HCT116 (cell line): ENCODE results near the gene ADD1. TPM values are rescaled to one million over a fixed set of nuclear protein-coding genes. Genes with fewer than 3 reads are reported as not detected.

Experiments
- ATAC-seq: fragments of 200-7000 bp; cut with Tn5 transposase; 2 replicates; pipeline ENCODE4 v1.9.1; 2020; ENCODE audit warnings: mild to moderate bottlenecking, moderate library complexity
- BruUV-seq: library from RNA; stranded (reverse); fragments of 400-500 nt; replicated peaks from 2 replicates; lab custom pipeline; 2021; lab: Mats Ljungman, UMichigan
- CTCF ChIA-PET: fragments of 300-600 bp; sonication (Branson Sonifier 250); formaldehyde crosslinking; loops from one replicate; lab custom pipeline; 2021; ENCODE audit warnings: antibody characterized with exemption; lab: Charles Lee
- POLR2A ChIA-PET: fragments of 300-600, 350-600 bp; sonication (Branson Sonifier 250); formaldehyde crosslinking; loops from one replicate; lab custom pipeline; 2021; ENCODE audit warnings: antibody characterized with exemption; lab: Charles Lee
- RAD21 ChIA-PET, 2 experiments: fragments of 300-600 bp; sonication (Branson Sonifier 250); formaldehyde crosslinking; loops; one replicate each; lab custom pipeline; 2023; ENCODE audit warnings: low total read pairs in 2 of 2; ENCODE audit not compliant: uncharacterized antibody in 2 of 2, unreplicated experiment in 2 of 2, low non-redundant PET in 1 of 2; lab: Charles Lee
- DNase-seq: peaks from one replicate; pipeline ENCODE4 v3.0.0-alpha.2; 2010; ENCODE audit warnings: low read depth, low spot score
- H2AFZ ChIP-seq: fragments of 200-600 bp; shearing (Covaris generic), sonication (generic); 2 replicates; pipeline ENCODE4 v1.6.1; 2017; ENCODE audit warnings: low read depth, mixed run types, mixed read lengths, antibody characterized with exemption, low read length; ENCODE audit not compliant: poor library complexity, severe bottlenecking
- H3K27ac ChIP-seq: 2 replicates; pipeline ENCODE4 v1.5.1; 2012; ENCODE audit warnings: low read depth, low read length
- H3K27me3 ChIP-seq: fragments of 200-600 bp; sonication (generic); 2 replicates; pipeline ENCODE4 v1.6.1; 2016; ENCODE audit warnings: mixed run types, low read length, mixed read lengths; ENCODE audit not compliant: insufficient read depth
- H3K36me3 ChIP-seq, 2 experiments: fragments of 200-500 bp in 1 of 2; fragments of 200-600 bp in 1 of 2; sonication (Bioruptor generic) in 1 of 2; sonication (generic) in 1 of 2; 2 replicates each; pipeline versions ENCODE4 v1.5.1 to v1.6.1; 2014 to 2016; ENCODE audit warnings: low read length in 2 of 2, inconsistent platforms in 1 of 2, mixed read lengths in 1 of 2, mixed run types in 1 of 2; ENCODE audit not compliant: insufficient read depth in 2 of 2, control insufficient read depth in 1 of 2
- H3K4me1 ChIP-seq, 2 experiments: fragments of 200-600 bp in 1 of 2; sonication (generic) in 1 of 2; 2 replicates each; pipeline versions ENCODE4 v1.5.1 to v1.6.1; 2012 to 2017; ENCODE audit warnings: low read length in 2 of 2, inconsistent platforms in 1 of 2, mild to moderate bottlenecking in 1 of 2, mixed read lengths in 1 of 2, mixed run types in 1 of 2, moderate library complexity in 1 of 2; ENCODE audit not compliant: insufficient read depth in 2 of 2, control insufficient read depth in 1 of 2
- H3K4me2 ChIP-seq: fragments of 200-600 bp; sonication (generic); 2 replicates; pipeline ENCODE4 v1.6.1; 2017; ENCODE audit warnings: mixed run types, low read length, mixed read lengths
- H3K4me3 ChIP-seq, 2 experiments: fragments of 200-600 bp in 1 of 2; sonication (generic) in 1 of 2; replicated peaks in 1 of 2; 2 replicates each; pipeline ENCODE4 v1.5.1; 2011 to 2016; ENCODE audit warnings: low read length in 2 of 2, control low read depth in 1 of 2, low read depth in 1 of 2, mild to moderate bottlenecking in 1 of 2, mixed read lengths in 1 of 2, mixed run types in 1 of 2
- H3K79me2 ChIP-seq: fragments of 200-600 bp; sonication (generic); 2 replicates; pipeline ENCODE4 v1.6.1; 2017; ENCODE audit warnings: mild to moderate bottlenecking, mixed run types, low read length, moderate library complexity, mixed read lengths; ENCODE audit not compliant: insufficient read depth
- H3K9ac ChIP-seq: fragments of 200-600 bp; sonication (generic); 2 replicates; pipeline ENCODE4 v1.6.1; 2016; ENCODE audit warnings: low read length, mixed read lengths
- H3K9me2 ChIP-seq: fragments of 200-600 bp; sonication (generic), shearing (Covaris generic); 2 replicates; pipeline ENCODE4 v1.6.1; 2017; ENCODE audit warnings: mixed run types, mild to moderate bottlenecking, moderate library complexity; ENCODE audit not compliant: insufficient read depth
- H3K9me3 ChIP-seq, 2 experiments: fragments of 200-500 bp in 1 of 2; fragments of 200-600 bp in 1 of 2; sonication (Bioruptor generic) in 1 of 2; sonication (generic) in 1 of 2; 2 replicates each; pipeline ENCODE4 v1.6.1; 2014 to 2017; ENCODE audit warnings: low read length in 2 of 2, mixed read lengths in 2 of 2, inconsistent platforms in 1 of 2, low read depth in 1 of 2, mild to moderate bottlenecking in 1 of 2, mixed run types in 1 of 2, moderate library complexity in 1 of 2; ENCODE audit not compliant: control insufficient read depth in 1 of 2, insufficient read depth in 1 of 2
- H4K20me1 ChIP-seq: fragments of 200-600 bp; sonication (generic), shearing (Covaris generic); 2 replicates; pipeline ENCODE4 v1.6.1; 2017; ENCODE audit warnings: mixed run types, mild to moderate bottlenecking, moderate library complexity; ENCODE audit not compliant: insufficient read depth
- EZH2phosphoT487 ChIP-seq: fragments of 200-600 bp; IDR thresholded peaks from 2 replicates; pipeline ENCODE4 v1.6.1; 2018; ENCODE audit warnings: antibody characterized with exemption, borderline replicate concordance
- FOSL1 ChIP-seq: IDR thresholded peaks from 2 replicates; pipeline ENCODE4 v1.6.1; 2012; ENCODE audit warnings: low read depth
- JUND ChIP-seq: IDR thresholded peaks from 2 replicates; pipeline ENCODE4 v1.6.1; 2012
- POLR2AphosphoS5 ChIP-seq: IDR thresholded peaks from 2 replicates; pipeline ENCODE4 v1.6.1; 2011; ENCODE audit warnings: mild to moderate bottlenecking, low read depth, low read length, moderate library complexity
- REST ChIP-seq: IDR thresholded peaks from 2 replicates; pipeline ENCODE4 v1.6.1; 2012; ENCODE audit warnings: low read depth
- TCF7L2 ChIP-seq: IDR thresholded peaks from 2 replicates; pipeline ENCODE4 v1.7.0; 2011; ENCODE audit warnings: borderline replicate concordance, inconsistent platforms; ENCODE audit not compliant: insufficient read depth, insufficient read length; ENCODE audit errors: extremely low read depth
- YY1 ChIP-seq: IDR thresholded peaks from 2 replicates; pipeline ENCODE4 v1.6.1; 2011; ENCODE audit warnings: low read length, low read depth, moderate library complexity, mild to moderate bottlenecking; ENCODE audit not compliant: insufficient replicate concordance; ENCODE audit errors: extremely low read depth
- ZBTB33 ChIP-seq: IDR thresholded peaks from 2 replicates; pipeline ENCODE4 v1.6.1; 2011; ENCODE audit warnings: mild to moderate bottlenecking, low read length, moderate library complexity; ENCODE audit not compliant: insufficient replicate concordance; ENCODE audit errors: extremely low read depth
- ZFX ChIP-seq: fragments of 450-650 bp; IDR thresholded peaks from 2 replicates; pipeline ENCODE4 v1.6.1; 2017
- intact Hi-C: fragments of 100-400 bp; cut with micrococcal nuclease; formaldehyde crosslinking; loops from 2 replicates; pipeline ENCODE4 v1.10.0; 2022
- total RNA-seq: library from RNA; stranded (reverse); gene quantifications from one replicate; pipeline ENCODE4 v1.2.1, GENCODE V29; 2021; ENCODE audit not compliant: unreplicated experiment

ADD1 gene
- total RNA-seq, 1 experiment from 2014 or later = 139 TPM

GRCh38 chr4:2831611-2832308 is 11.9 kb upstream of the ADD1 start (continued):
- TF ChIP-seq ZFX = no peak
- no peak for TF ChIP-seq FOSL1
- no peak for TF ChIP-seq EZH2phosphoT487

GRCh38 chr4:2832309-2832980 is 11.2 kb upstream of the ADD1 start:
- H3K9ac ChIP-seq = no peak overlapping the region
- no peak overlapping the region for H3K4me2 ChIP-seq
- no peak for DNase-seq
- H3K4me1 ChIP-seq = no peaks in the 10 kb centered on the region
- no peaks in the 10 kb centered on the region for H3K79me2 ChIP-seq
- H3K9me2 ChIP-seq = no peaks in the 10 kb centered on the region
- no peaks in the 10 kb centered on the region for H3K27me3 ChIP-seq
- no peak overlapping the region for H3K27ac ChIP-seq
- peaks cover 0 to 25% of the 10 kb centered on the region in 2 experiments; a peak in 2 of 4 replicates for H3K36me3 ChIP-seq
- H2AFZ ChIP-seq = no peak overlapping the region
- POLR2A ChIA-PET = no interaction called here
- BruUV-seq = no TSS peak
- H3K4me3 ChIP-seq = no peak overlapping the region
- TF ChIP-seq JUND (no peak), EZH2phosphoT487 (no peak), ZFX (no peak), POLR2AphosphoS5 (no peak)
- TF ChIP-seq, all 23 proteins: peak for 0
- H3K9me3 ChIP-seq = no peaks in the 10 kb centered on the region
- intact Hi-C loops = no loop called here
- ATAC-seq = no peak
- RAD21 ChIA-PET = no interaction called here
- CTCF ChIA-PET = no interaction called here
- H4K20me1 ChIP-seq = no peaks in the 10 kb centered on the region

- H3K79me2 ChIP-seq = no peaks in the 10 kb centered on the region
- CTCF ChIA-PET = no interaction called here
- DNase-seq = no peak
- TF ChIP-seq TCF7L2 (no peak), ZBTB33 (no peak), REST (no peak), YY1 (no peak)
Observed at GRCh38 chr4:2832981-2833670, 10.5 kb upstream of the ADD1 start.

More at GRCh38 chr4:2832981-2833670, 10.5 kb upstream of the ADD1 start:
- Histone ChIP-seq H3K4me1 (no peaks in the 10 kb centered on the region), H3K9ac (no peak overlapping the region), H3K4me3 (no peak overlapping the region), H3K27ac (no peak overlapping the region), H3K27me3 (no peaks in the 10 kb centered on the region), H3K4me2 (no peak overlapping the region), H3K36me3 (peaks cover 0 to 22% of the 10 kb centered on the region in 2 experiments; a peak in 2 of 4 replicates), H4K20me1 (no peaks in the 10 kb centered on the region), H3K9me3 (no peaks in the 10 kb centered on the region), H3K9me2 (no peaks in the 10 kb centered on the region), H2AFZ (no peak overlapping the region)
- ChIA-PET RAD21 (no interaction called here), POLR2A (no interaction called here)
- no peak for ATAC-seq
- intact Hi-C loops = no loop called here
- BruUV-seq = no TSS peak
